Measurements from ENCODE around the gene BLTP2. TPM values are rescaled to one million over a fixed set of nuclear protein-coding genes. Genes with fewer than 3 reads are reported as not detected.

The BLTP2 gene
- polyA plus RNA-seq, 1 of the 3 experiments (the other 2 are of a cell fraction): 46.4 TPM

DNA sequence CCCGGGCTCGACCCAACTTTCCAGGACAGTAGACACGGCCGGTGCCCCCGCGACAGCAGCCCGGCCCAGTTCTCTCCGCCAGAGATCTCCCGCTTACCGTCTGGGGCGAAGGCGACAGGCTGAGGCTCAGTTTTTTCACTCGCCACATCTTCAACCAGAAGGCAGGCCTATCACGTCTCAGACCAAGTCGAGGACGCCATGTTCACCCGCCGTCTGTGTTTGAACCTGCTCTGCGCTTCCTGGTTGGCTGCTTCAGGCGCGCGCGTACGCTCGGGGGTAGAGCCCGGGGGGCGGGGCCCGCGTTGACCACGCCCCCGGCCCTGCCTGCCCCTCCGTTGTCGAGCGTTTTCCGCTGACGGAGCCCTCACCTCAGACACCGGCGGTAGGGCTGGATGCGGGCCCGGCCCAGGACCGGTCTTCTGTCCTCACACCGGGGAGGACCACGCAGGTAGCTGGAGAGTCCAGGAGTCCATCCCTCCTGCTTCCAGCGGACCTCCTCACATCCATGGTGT, 46.1 kb downstream of the BLTP2 start, which contains the start of gene SPAG5 (continued):
- peak; percentile 34; the same call in 1 of the 2 replicates for TF ChIP-seq NRF1 (IDR thresholded peaks at IDR 0.05; ENCODE audit: low read depth, low read length)
- TF ChIP-seq, protein P1, sequence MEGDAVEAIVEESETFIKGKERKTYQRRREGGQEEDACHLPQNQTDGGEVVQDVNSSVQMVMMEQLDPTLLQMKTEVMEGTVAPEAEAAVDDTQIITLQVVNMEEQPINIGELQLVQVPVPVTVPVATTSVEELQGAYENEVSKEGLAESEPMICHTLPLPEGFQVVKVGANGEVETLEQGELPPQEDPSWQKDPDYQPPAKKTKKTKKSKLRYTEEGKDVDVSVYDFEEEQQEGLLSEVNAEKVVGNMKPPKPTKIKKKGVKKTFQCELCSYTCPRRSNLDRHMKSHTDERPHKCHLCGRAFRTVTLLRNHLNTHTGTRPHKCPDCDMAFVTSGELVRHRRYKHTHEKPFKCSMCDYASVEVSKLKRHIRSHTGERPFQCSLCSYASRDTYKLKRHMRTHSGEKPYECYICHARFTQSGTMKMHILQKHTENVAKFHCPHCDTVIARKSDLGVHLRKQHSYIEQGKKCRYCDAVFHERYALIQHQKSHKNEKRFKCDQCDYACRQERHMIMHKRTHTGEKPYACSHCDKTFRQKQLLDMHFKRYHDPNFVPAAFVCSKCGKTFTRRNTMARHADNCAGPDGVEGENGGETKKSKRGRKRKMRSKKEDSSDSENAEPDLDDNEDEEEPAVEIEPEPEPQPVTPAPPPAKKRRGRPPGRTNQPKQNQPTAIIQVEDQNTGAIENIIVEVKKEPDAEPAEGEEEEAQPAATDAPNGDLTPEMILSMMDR (IDR thresholded peaks at IDR 0.05): no peak
- TF ChIP-seq TCF12 (IDR thresholded peaks at IDR 0.05): no peak

DNA sequence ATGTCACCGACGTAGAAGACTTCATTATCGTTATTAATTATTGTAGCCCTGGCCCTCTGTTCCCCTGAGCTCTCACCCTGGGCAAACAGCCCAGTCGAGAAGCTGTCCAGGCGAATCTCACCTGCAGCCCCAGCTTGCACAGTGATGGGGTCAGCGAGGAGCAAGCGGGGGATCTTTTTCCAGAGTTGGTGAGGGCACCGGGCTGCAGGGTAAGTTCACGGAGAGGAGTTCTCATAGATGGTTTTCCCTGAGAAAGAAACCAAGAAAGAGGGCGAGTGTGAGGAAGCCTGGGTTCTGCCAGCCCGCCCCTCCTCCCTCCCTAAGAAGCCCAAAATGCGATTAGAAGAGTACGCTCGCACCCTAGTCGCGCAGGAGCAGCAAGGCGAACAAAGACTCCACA, 46.6 kb downstream of the BLTP2 start:
- CTCF ChIA-PET: interaction anchor here (0.9 to 2.3 kb wide), 5 partner anchors 11 to 52 kb away, joined by 3 to 7 read pairs (median 4); no protein-coding TSS in a partner anchor
- H3F3A ChIP-seq (replicated peaks; ENCODE audit: insufficient read depth): peaks cover 25% of the 10 kb centered on the region
- 5% methylated on average over 16 of the region's 17 CpGs for WGBS (ENCODE audit: low lambda C conversion rate)
- H3K27me3 ChIP-seq (ENCODE audit: insufficient read depth): no peaks in the 10 kb centered on the region
- TF ChIP-seq FOXJ3 (CRISPR knock-in tag; IDR thresholded peaks at IDR 0.05) (no peak), TAF1 (IDR thresholded peaks at IDR 0.05; ENCODE audit: borderline replicate concordance, low read depth, low read length) (no peak), SMC3 (IDR thresholded peaks at IDR 0.05; ENCODE audit: low read depth, low read length) (no peak), ELF1 (IDR thresholded peaks at IDR 0.05) (no peak), RCOR1 (IDR thresholded peaks at IDR 0.05; ENCODE audit: low read length) (no peak), RXRA (IDR thresholded peaks at IDR 0.05; ENCODE audit: borderline replicate concordance, low read depth) (no peak), NFIC (IDR thresholded peaks at IDR 0.05; ENCODE audit: borderline replicate concordance) (no peak), TEAD4 (IDR thresholded peaks at IDR 0.05; ENCODE audit: borderline replicate concordance, insufficient read depth) (no peak), CHD2 (IDR thresholded peaks at IDR 0.05; ENCODE audit: low read length, partially characterized antibody) (no peak), JUND (IDR thresholded peaks at IDR 0.05) (no peak), NRF1 (IDR thresholded peaks at IDR 0.05; ENCODE audit: low read depth, low read length) (no peak), MXI1 (IDR thresholded peaks at IDR 0.05; ENCODE audit: low read depth, low read length) (no peak), YY1 (IDR thresholded peaks at IDR 0.05; ENCODE audit: low read depth) (no peak)
- TF ChIP-seq, protein P2, sequence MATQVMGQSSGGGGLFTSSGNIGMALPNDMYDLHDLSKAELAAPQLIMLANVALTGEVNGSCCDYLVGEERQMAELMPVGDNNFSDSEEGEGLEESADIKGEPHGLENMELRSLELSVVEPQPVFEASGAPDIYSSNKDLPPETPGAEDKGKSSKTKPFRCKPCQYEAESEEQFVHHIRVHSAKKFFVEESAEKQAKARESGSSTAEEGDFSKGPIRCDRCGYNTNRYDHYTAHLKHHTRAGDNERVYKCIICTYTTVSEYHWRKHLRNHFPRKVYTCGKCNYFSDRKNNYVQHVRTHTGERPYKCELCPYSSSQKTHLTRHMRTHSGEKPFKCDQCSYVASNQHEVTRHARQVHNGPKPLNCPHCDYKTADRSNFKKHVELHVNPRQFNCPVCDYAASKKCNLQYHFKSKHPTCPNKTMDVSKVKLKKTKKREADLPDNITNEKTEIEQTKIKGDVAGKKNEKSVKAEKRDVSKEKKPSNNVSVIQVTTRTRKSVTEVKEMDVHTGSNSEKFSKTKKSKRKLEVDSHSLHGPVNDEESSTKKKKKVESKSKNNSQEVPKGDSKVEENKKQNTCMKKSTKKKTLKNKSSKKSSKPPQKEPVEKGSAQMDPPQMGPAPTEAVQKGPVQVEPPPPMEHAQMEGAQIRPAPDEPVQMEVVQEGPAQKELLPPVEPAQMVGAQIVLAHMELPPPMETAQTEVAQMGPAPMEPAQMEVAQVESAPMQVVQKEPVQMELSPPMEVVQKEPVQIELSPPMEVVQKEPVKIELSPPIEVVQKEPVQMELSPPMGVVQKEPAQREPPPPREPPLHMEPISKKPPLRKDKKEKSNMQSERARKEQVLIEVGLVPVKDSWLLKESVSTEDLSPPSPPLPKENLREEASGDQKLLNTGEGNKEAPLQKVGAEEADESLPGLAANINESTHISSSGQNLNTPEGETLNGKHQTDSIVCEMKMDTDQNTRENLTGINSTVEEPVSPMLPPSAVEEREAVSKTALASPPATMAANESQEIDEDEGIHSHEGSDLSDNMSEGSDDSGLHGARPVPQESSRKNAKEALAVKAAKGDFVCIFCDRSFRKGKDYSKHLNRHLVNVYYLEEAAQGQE (IDR thresholded peaks at IDR 0.05; ENCODE audit: low read depth, low read length): no peak
- TF ChIP-seq, protein P3, sequence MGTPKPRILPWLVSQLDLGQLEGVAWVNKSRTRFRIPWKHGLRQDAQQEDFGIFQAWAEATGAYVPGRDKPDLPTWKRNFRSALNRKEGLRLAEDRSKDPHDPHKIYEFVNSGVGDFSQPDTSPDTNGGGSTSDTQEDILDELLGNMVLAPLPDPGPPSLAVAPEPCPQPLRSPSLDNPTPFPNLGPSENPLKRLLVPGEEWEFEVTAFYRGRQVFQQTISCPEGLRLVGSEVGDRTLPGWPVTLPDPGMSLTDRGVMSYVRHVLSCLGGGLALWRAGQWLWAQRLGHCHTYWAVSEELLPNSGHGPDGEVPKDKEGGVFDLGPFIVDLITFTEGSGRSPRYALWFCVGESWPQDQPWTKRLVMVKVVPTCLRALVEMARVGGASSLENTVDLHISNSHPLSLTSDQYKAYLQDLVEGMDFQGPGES (IDR thresholded peaks at IDR 0.05; ENCODE audit: low read depth, low read length): no peak
- TF ChIP-seq, protein P4, sequence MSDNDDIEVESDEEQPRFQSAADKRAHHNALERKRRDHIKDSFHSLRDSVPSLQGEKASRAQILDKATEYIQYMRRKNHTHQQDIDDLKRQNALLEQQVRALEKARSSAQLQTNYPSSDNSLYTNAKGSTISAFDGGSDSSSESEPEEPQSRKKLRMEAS (IDR thresholded peaks at IDR 0.05; ENCODE audit: low read depth): no peak
- TF ChIP-seq, protein P5, sequence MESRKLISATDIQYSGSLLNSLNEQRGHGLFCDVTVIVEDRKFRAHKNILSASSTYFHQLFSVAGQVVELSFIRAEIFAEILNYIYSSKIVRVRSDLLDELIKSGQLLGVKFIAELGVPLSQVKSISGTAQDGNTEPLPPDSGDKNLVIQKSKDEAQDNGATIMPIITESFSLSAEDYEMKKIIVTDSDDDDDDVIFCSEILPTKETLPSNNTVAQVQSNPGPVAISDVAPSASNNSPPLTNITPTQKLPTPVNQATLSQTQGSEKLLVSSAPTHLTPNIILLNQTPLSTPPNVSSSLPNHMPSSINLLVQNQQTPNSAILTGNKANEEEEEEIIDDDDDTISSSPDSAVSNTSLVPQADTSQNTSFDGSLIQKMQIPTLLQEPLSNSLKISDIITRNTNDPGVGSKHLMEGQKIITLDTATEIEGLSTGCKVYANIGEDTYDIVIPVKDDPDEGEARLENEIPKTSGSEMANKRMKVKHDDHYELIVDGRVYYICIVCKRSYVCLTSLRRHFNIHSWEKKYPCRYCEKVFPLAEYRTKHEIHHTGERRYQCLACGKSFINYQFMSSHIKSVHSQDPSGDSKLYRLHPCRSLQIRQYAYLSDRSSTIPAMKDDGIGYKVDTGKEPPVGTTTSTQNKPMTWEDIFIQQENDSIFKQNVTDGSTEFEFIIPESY (IDR thresholded peaks at IDR 0.05; ENCODE audit: borderline replicate concordance, low read depth): no peak
- H3K9ac ChIP-seq: peak overlapping the region; percentile 87
- peaks cover 0 to 5% of the 10 kb centered on the region in 2 experiments for H3K36me3 ChIP-seq (replicated peaks in 1 of 2; ENCODE audit: control insufficient read depth in 1 of 2, insufficient read depth in 2 of 2, low read length in 1 of 2)
- H3K4me1 ChIP-seq (ENCODE audit: control insufficient read depth in 1 of 2, insufficient read depth in 2 of 2, low read depth in 1 of 2, low read length in 1 of 2): peaks cover 6 to 9% of the 10 kb centered on the region in 2 experiments; a peak in 1 of 4 replicates
- H3K4me3 ChIP-seq (ENCODE audit: low read depth in 2 of 2, low read length in 1 of 2): peak overlapping the region; percentile 65 to 83
- peak overlapping the region; percentile 3 to 94; a peak in 2 of 4 replicates for H3K27ac ChIP-seq (ENCODE audit: low read depth in 2 of 2, low read length in 1 of 2)
- H3K4me2 ChIP-seq: peak overlapping the region; percentile 93
- no peaks in the 10 kb centered on the region for H4K20me1 ChIP-seq (ENCODE audit: insufficient read depth)
- H3K79me2 ChIP-seq (ENCODE audit: insufficient read depth): peaks cover 49% of the 10 kb centered on the region
- no peaks in the 10 kb centered on the region for H3K9me3 ChIP-seq
- H2AFZ ChIP-seq (ENCODE audit: low read depth): peak overlapping the region; percentile 93
- DNase-seq: no peak
- POLR2A ChIA-PET: interaction anchor here (1.3 kb wide), 1 partner anchor 51 kb away, joined by 3 read pairs; no protein-coding TSS in a partner anchor
- no peaks in the 10 kb centered on the region for H3K9me2 ChIP-seq

Measured in SK-N-SH (cell line).